HEK293 (cell line): ENCODE results near the gene MNDA.

Experiments used
- CTCF ChIA-PET: fragments of 350-600 bp; formaldehyde crosslinking; extraction: SDS; loops from one replicate; lab custom pipeline; 2021; ENCODE audit warnings: antibody characterized with exemption; lab: Yijun Ruan, JAX
- POLR2A ChIA-PET: fragments of 300-600 bp; formaldehyde crosslinking; extraction: SDS; loops from one replicate; lab custom pipeline; 2020; ENCODE audit warnings: antibody characterized with exemption, inconsistent platforms; lab: Yijun Ruan, JAX
- H3K27ac ChIP-seq: fragments of 200-500 bp; sonication (Bioruptor generic); 2 replicates; pipeline ENCODE4 v1.5.1; 2014; ENCODE audit warnings: low read depth, low read length, control low read depth, inconsistent platforms; ENCODE audit errors: extremely low read depth
- H3K36me3 ChIP-seq, 2 experiments: fragments of 200-500 bp in 1 of 2; sonication (Bioruptor generic) in 1 of 2; 1 replicate in 1 of 2; 2 replicates in 1 of 2; pipeline ENCODE4 v1.5.1; 2014 to 2017; ENCODE audit warnings: inconsistent platforms in 2 of 2, low read length in 2 of 2; ENCODE audit not compliant: control insufficient read depth in 2 of 2, insufficient read depth in 1 of 2
- H3K4me1 ChIP-seq: fragments of 200-500 bp; sonication (Bioruptor generic); 2 replicates; pipeline ENCODE4 v1.5.1; 2014; ENCODE audit warnings: mild to moderate bottlenecking, low read length, inconsistent platforms; ENCODE audit not compliant: control insufficient read depth, insufficient read depth
- H3K4me3 ChIP-seq: 2 replicates; pipeline ENCODE4 v1.5.1; 2011; ENCODE audit warnings: low read depth, mild to moderate bottlenecking, control low read depth, low read length, moderate library complexity
- H3K9me3 ChIP-seq: fragments of 200-500 bp; sonication (Bioruptor generic); 2 replicates; pipeline ENCODE4 v1.5.1; 2014; ENCODE audit warnings: low read depth, low read length, inconsistent platforms; ENCODE audit not compliant: control insufficient read depth, insufficient read depth
- GFI1B ChIP-seq: fragments of 450-650 bp; formaldehyde crosslinking; IDR thresholded peaks from 2 replicates; pipeline ENCODE4 v1.5.1; 2016; ENCODE audit warnings: missing biosample characterization, missing genetic modification characterization
- KLF10 ChIP-seq: fragments of 450-650 bp; IDR thresholded peaks from 2 replicates; pipeline ENCODE4 v1.5.1; 2018; ENCODE audit warnings: missing biosample characterization, mild to moderate bottlenecking, missing genetic modification characterization
- MYNN ChIP-seq: fragments of 450-650 bp; formaldehyde crosslinking; IDR thresholded peaks from 2 replicates; pipeline ENCODE4 v1.5.1; 2016; ENCODE audit warnings: missing biosample characterization, missing genetic modification characterization, borderline replicate concordance
- OSR2 ChIP-seq: fragments of 450-650 bp; formaldehyde crosslinking; IDR thresholded peaks from 2 replicates; pipeline ENCODE4 v1.5.1; 2016; ENCODE audit warnings: missing biosample characterization, missing genetic modification characterization
- PRDM1 ChIP-seq: fragments of 450-650 bp; formaldehyde crosslinking; IDR thresholded peaks from 2 replicates; pipeline ENCODE4; 2016; ENCODE audit warnings: missing biosample characterization, missing genetic modification characterization
- ZBTB17 ChIP-seq: fragments of 450-650 bp; formaldehyde crosslinking; IDR thresholded peaks from 2 replicates; pipeline ENCODE4 v1.5.1; 2016; ENCODE audit warnings: missing biosample characterization, missing genetic modification characterization
- ZNF16 ChIP-seq: fragments of 450-650 bp; formaldehyde crosslinking; IDR thresholded peaks from 2 replicates; pipeline ENCODE4 v1.5.1; 2016; ENCODE audit warnings: low read depth, missing biosample characterization, missing genetic modification characterization
- ZNF214 ChIP-seq: fragments of 450-650 bp; formaldehyde crosslinking; IDR thresholded peaks from 2 replicates; pipeline ENCODE4 v1.5.1; 2017; ENCODE audit warnings: missing biosample characterization, mild to moderate bottlenecking, missing genetic modification characterization, borderline replicate concordance
- ZNF223 ChIP-seq: fragments of 450-650 bp; formaldehyde crosslinking; IDR thresholded peaks from 2 replicates; pipeline ENCODE4 v1.5.1; 2016; ENCODE audit warnings: missing biosample characterization, missing genetic modification characterization
- ZNF514 ChIP-seq: fragments of 450-650 bp; formaldehyde crosslinking; IDR thresholded peaks from 2 replicates; pipeline ENCODE4 v1.5.1; 2016; ENCODE audit warnings: missing biosample characterization, missing genetic modification characterization
- ZNF549 ChIP-seq: fragments of 450-650 bp; IDR thresholded peaks from 2 replicates; pipeline ENCODE4 v1.5.1; 2018; ENCODE audit warnings: missing biosample characterization, missing genetic modification characterization, mild to moderate bottlenecking, inconsistent platforms, moderate library complexity
- ZNF560 ChIP-seq: fragments of 450-650 bp; formaldehyde crosslinking; IDR thresholded peaks from 2 replicates; pipeline ENCODE4 v1.5.1; 2017; ENCODE audit warnings: missing biosample characterization, missing genetic modification characterization, borderline replicate concordance
- ZNF600 ChIP-seq: fragments of 450-650 bp; formaldehyde crosslinking; IDR thresholded peaks from 2 replicates; pipeline ENCODE4 v1.5.1; 2016; ENCODE audit warnings: missing biosample characterization, missing genetic modification characterization
- ZNF623 ChIP-seq: fragments of 450-650 bp; formaldehyde crosslinking; IDR thresholded peaks from 2 replicates; pipeline ENCODE4 v1.5.1; 2016; ENCODE audit warnings: missing biosample characterization, missing genetic modification characterization
- ZNF701 ChIP-seq: fragments of 450-650 bp; formaldehyde crosslinking; IDR thresholded peaks from 2 replicates; pipeline ENCODE4 v1.5.1; 2016; ENCODE audit warnings: missing biosample characterization, missing genetic modification characterization
- ZNF776 ChIP-seq: fragments of 450-650 bp; formaldehyde crosslinking; IDR thresholded peaks from 2 replicates; pipeline ENCODE4 v1.5.0; 2017; ENCODE audit warnings: missing biosample characterization, missing genetic modification characterization, borderline replicate concordance
- ZSCAN16 ChIP-seq: fragments of 450-650 bp; formaldehyde crosslinking; IDR thresholded peaks from 2 replicates; pipeline ENCODE4 v1.5.1; 2016; ENCODE audit warnings: missing biosample characterization, missing genetic modification characterization
- ZXDB ChIP-seq: fragments of 450-650 bp; formaldehyde crosslinking; IDR thresholded peaks from 2 replicates; pipeline ENCODE4 v1.5.1; 2016; ENCODE audit warnings: missing biosample characterization, missing genetic modification characterization
- TF ChIP-seq, protein P1 (sequence below): fragments of 450-650 bp; formaldehyde crosslinking; IDR thresholded peaks from 2 replicates; pipeline ENCODE4 v1.5.1; 2016; ENCODE audit warnings: missing biosample characterization, missing genetic modification characterization
- TF ChIP-seq, protein P2 (sequence below): fragments of 450-650 bp; formaldehyde crosslinking; IDR thresholded peaks from 2 replicates; pipeline ENCODE4 v1.5.1; 2017; ENCODE audit warnings: missing biosample characterization, missing genetic modification characterization
- TF ChIP-seq, protein P3 (sequence below): fragments of 450-650 bp; formaldehyde crosslinking; conservative IDR thresholded peaks from 2 replicates; pipeline ENCODE4 v1.5.1; 2016; ENCODE audit warnings: low read depth, missing biosample characterization, missing genetic modification characterization
- TF ChIP-seq, protein P4 (sequence below): fragments of 450-650 bp; IDR thresholded peaks from 2 replicates; pipeline ENCODE4 v1.5.1; 2018; ENCODE audit warnings: missing biosample characterization, missing genetic modification characterization
- TF ChIP-seq, protein P5 (sequence below): fragments of 450-650 bp; formaldehyde crosslinking; IDR thresholded peaks from 2 replicates; pipeline ENCODE4 v1.5.1; 2016; ENCODE audit warnings: missing biosample characterization, missing genetic modification characterization

The MNDA gene

DNA sequence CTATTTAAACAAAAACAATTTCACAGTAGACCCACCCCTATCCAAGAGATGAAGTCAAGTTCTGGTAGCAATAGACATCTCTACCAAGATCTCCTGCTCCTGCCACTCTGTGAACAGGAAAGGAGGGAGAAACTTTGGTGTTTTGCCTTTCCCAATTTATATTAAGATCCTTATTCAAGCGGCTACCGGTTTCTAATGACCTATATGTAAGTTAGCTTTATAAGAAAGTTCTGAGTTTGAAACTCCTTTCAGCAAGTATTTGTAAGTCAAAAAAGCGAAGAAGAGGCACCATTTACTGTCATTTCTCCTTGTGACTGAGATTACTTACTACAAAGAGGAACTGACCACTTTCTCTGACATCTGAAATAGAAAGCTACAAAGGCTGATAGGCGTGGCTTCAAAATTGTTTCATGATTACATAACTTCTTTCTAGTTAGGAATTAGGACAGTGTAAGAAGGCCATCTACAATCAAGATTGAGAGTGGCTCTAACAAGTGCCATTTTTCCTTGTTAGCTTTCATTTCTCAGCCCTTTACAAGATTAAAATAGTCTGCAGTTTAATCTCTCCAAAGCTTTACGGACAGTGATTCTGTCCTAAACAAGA, at the start of gene MNDA:
Gene MNDA (plus strand): TSS at position 448 of the 604 bp plus-strand sequence. CDS start 10,803 bp downstream, outside the sequence.
- no peak within 1 kb of the TSS for H3K27ac ChIP-seq
- TF ChIP-seq, protein P1, sequence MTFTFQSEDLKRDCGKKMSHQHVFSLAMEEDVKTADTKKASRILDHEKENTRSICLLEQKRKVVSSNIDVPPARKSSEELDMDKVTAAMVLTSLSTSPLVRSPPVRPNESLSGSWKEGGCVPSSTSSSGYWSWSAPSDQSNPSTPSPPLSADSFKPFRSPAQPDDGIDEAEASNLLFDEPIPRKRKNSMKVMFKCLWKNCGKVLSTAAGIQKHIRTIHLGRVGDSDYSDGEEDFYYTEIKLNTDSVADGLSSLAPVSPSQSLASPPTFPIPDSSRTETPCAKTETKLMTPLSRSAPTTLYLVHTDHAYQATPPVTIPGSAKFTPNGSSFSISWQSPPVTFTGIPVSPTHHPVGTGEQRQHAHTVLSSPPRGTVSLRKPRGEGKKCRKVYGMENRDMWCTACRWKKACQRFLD (tag by site-specific recombination), result no peak
- no peak for TF ChIP-seq ZNF600 (tag by site-specific recombination)
- no peak for TF ChIP-seq ZXDB (tag by site-specific recombination)
- no peak for TF ChIP-seq GFI1B
- TF ChIP-seq ZNF514, result no peak
- TF ChIP-seq, protein P2, sequence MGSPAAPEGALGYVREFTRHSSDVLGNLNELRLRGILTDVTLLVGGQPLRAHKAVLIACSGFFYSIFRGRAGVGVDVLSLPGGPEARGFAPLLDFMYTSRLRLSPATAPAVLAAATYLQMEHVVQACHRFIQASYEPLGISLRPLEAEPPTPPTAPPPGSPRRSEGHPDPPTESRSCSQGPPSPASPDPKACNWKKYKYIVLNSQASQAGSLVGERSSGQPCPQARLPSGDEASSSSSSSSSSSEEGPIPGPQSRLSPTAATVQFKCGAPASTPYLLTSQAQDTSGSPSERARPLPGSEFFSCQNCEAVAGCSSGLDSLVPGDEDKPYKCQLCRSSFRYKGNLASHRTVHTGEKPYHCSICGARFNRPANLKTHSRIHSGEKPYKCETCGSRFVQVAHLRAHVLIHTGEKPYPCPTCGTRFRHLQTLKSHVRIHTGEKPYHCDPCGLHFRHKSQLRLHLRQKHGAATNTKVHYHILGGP, result no peak
- no peak for TF ChIP-seq ZSCAN16 (tag by site-specific recombination)
- TF ChIP-seq ZNF776 (tag by site-specific recombination), result no peak
- H3K9me3 ChIP-seq, result no peaks in the 10 kb centered on the region
- no peak within 1 kb of the TSS for H3K4me3 ChIP-seq
- ChIA-PET CTCF (no interaction called here), POLR2A (no interaction called here)
- H3K36me3 ChIP-seq, result no peaks in the 10 kb centered on the region
- no peaks in the 10 kb centered on the region for H3K4me1 ChIP-seq

DNA sequence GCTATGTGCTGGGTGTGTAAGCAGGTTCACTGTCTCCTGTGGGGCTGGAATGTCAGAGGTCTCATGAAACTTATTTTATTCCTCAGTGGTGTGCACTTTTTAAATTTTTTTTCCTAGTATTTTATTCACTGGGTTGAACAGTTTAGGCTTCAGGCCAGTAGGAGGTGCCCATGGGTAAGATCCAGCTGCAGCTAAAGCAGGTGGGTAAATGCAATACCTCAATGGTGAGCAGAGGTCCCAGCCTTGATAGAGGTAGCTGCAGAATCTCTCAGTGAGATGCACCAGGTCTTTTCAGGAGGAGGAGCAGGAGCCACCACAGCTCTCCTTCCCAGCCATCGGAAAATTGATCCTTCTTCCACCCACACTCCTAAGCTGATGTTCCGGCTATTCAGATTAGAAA, 37.5 kb upstream of the MNDA start:
- Histone ChIP-seq H3K27ac (no peak overlapping the region), H3K9me3 (no peaks in the 10 kb centered on the region), H3K4me3 (no peak overlapping the region), H3K36me3 (no peaks in the 10 kb centered on the region), H3K4me1 (no peaks in the 10 kb centered on the region)
- TF ChIP-seq ZNF223, result no peak
- no peak for TF ChIP-seq ZNF549 (tag by site-specific recombination)
- no peak for TF ChIP-seq OSR2 (tag by site-specific recombination)
- CTCF ChIA-PET, result interaction anchor here (0.5 kb wide), 1 partner anchor 38 kb away, joined by 3 read pairs; no protein-coding TSS in a partner anchor
- POLR2A ChIA-PET, result interaction anchor here (0.6 kb wide), 1 partner anchor 530 kb away, joined by 3 read pairs; no protein-coding TSS in a partner anchor

DNA sequence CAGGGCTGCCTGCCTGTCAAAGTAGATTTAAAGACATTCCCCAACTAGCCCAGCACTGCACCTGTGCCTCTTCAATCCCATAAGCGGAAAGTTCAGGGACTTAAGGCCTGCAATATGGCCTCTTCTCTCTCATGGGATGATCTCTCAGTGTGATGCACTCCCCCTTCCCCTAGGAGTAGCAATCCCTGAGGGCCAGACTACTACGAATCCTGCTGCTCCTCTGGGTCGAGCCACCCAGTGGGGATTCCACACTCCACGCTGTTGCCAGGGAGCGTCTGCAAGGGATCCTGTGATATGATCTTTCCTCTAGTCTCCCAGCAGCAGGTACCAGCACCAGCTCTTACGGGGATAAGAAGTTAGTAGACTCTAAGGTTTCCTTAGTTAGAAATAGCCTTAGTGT, 36.9 kb upstream of the MNDA start:
- Histone ChIP-seq H3K4me3 (no peak overlapping the region), H3K36me3 (no peaks in the 10 kb centered on the region), H3K9me3 (no peaks in the 10 kb centered on the region), H3K4me1 (no peaks in the 10 kb centered on the region), H3K27ac (no peak overlapping the region)
- ChIA-PET CTCF (interaction anchor here (0.5 to 0.6 kb wide), 2 partner anchors 23 to 39 kb away, joined by 3 to 4 read pairs; no protein-coding TSS in a partner anchor), POLR2A (no interaction called here)
- TF ChIP-seq, protein P3, sequence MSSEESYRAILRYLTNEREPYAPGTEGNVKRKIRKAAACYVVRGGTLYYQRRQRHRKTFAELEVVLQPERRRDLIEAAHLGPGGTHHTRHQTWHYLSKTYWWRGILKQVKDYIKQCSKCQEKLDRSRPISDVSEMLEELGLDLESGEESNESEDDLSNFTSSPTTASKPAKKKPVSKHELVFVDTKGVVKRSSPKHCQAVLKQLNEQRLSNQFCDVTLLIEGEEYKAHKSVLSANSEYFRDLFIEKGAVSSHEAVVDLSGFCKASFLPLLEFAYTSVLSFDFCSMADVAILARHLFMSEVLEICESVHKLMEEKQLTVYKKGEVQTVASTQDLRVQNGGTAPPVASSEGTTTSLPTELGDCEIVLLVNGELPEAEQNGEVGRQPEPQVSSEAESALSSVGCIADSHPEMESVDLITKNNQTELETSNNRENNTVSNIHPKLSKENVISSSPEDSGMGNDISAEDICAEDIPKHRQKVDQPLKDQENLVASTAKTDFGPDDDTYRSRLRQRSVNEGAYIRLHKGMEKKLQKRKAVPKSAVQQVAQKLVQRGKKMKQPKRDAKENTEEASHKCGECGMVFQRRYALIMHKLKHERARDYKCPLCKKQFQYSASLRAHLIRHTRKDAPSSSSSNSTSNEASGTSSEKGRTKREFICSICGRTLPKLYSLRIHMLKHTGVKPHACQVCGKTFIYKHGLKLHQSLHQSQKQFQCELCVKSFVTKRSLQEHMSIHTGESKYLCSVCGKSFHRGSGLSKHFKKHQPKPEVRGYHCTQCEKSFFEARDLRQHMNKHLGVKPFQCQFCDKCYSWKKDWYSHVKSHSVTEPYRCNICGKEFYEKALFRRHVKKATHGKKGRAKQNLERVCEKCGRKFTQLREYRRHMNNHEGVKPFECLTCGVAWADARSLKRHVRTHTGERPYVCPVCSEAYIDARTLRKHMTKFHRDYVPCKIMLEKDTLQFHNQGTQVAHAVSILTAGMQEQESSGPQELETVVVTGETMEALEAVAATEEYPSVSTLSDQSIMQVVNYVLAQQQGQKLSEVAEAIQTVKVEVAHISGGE (tag by site-specific recombination), result no peak
- TF ChIP-seq ZNF214, result no peak
- TF ChIP-seq MYNN (tag by site-specific recombination), result no peak
- TF ChIP-seq ZNF16 (tag by site-specific recombination), result no peak
- TF ChIP-seq ZBTB17 (tag by site-specific recombination), result no peak
- TF ChIP-seq ZNF701 (tag by site-specific recombination), result no peak
- TF ChIP-seq PRDM1 (tag by site-specific recombination), result no peak
- no peak for TF ChIP-seq ZNF776 (tag by site-specific recombination)
- TF ChIP-seq ZNF623 (tag by site-specific recombination), result no peak
- TF ChIP-seq, protein P4, sequence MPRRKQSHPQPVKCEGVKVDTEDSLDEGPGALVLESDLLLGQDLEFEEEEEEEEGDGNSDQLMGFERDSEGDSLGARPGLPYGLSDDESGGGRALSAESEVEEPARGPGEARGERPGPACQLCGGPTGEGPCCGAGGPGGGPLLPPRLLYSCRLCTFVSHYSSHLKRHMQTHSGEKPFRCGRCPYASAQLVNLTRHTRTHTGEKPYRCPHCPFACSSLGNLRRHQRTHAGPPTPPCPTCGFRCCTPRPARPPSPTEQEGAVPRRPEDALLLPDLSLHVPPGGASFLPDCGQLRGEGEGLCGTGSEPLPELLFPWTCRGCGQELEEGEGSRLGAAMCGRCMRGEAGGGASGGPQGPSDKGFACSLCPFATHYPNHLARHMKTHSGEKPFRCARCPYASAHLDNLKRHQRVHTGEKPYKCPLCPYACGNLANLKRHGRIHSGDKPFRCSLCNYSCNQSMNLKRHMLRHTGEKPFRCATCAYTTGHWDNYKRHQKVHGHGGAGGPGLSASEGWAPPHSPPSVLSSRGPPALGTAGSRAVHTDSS (tag by site-specific recombination), result no peak
- TF ChIP-seq KLF10 (tag by site-specific recombination), result no peak
- no peak for TF ChIP-seq ZNF560
- TF ChIP-seq, protein P5, sequence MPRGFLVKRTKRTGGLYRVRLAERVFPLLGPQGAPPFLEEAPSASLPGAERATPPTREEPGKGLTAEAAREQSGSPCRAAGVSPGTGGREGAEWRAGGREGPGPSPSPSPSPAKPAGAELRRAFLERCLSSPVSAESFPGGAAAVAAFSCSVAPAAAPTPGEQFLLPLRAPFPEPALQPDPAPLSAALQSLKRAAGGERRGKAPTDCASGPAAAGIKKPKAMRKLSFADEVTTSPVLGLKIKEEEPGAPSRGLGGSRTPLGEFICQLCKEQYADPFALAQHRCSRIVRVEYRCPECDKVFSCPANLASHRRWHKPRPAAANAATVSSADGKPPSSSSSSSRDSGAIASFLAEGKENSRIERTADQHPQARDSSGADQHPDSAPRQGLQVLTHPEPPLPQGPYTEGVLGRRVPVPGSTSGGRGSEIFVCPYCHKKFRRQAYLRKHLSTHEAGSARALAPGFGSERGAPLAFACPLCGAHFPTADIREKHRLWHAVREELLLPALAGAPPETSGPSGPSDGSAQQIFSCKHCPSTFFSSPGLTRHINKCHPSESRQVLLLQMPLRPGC (tag by site-specific recombination), result no peak
